ENCODE measurements around the gene DNAH8. TPM values are rescaled to one million over a fixed set of nuclear protein-coding genes. Genes with fewer than 3 reads are reported as not detected.

Gene DNAH8
- polyA plus RNA-seq, 3 donors = 0.28 to 0.47 (median 0.39) TPM

DNA sequence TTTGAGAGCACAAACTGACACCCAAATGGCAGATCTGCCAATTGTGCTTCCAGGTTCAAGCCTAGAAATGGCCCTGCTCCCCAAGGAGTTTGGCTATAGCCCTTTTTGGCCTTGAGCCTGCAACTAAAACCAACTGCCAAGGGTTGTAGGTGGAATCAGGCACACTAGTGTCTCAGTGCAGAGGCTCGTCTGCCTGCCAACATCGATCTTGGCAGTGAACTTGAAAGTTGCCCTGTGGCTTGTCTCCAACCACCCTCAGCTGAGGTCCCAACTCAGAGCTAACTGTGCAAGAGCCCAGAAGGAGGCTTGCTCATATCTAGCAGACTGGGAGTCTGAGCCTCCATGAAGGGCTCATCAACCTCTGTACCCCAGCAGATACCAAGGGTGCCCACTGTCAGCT, 240.8 kb downstream of the DNAH8 start:
- DNase-seq (ENCODE audit: low read depth in 3 of 3, low spot score in 2 of 3) = no peak

DNA sequence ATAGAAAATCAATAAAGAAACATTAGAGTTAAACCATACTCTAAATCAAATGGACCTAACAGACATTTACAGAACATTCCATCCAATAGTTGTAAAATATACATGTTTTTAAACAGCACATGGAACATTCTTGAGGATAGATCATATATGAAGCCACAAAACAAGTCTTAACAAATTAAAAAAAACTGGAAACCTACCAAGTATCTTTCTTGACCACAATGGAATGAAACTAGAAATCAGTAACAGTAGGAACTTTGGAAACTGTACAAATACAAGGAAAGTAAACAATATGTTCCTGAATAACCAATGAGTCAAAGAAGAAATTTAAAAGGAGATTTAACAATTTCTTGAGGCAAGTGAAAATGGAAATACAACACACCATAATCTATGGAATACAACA, 242.3 kb downstream of the DNAH8 start:
- DNase-seq (ENCODE audit: low read depth in 3 of 3, low spot score in 2 of 3) = no peak

DNA sequence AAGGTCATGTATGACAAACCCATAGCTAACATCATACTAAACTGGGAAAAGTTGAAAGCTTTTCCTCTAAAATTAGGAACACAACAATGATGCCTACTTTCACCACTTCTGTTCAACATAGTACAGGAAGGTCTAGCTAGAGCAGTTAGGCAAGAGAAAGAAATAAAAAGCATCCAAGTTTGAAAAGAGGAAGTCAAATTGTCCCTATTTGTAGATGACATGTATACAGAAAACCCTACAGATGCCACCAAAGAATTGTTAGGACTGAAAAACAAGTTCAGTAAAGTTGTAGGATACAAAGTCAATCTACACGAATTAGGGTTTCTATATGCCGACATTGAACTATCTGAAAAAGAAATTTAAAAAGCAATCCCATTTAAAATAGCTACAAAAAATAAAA, 244.0 kb downstream of the DNAH8 start:
- no peak for DNase-seq (ENCODE audit: low read depth in 3 of 3, low spot score in 2 of 3)

DNA sequence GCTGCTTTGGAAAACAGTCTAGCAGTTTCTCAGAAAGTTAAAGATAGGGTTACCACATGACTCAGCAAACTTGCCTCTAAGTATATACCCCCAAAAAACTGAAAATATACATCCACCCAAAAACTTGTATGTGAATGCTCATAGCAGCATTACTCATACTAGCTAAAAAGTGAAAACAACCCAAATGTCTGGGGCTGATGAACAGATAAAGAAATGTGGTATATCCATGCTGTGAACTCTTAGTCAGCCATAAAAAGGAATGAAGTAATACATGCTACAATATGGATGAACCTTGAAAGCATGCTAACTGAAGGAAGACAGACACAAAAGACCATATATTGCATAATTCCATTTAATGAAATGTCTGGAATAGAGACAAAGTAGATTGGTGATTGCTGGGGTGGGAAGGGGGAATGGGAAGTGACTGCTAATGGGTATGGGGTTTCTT, 253.6 kb downstream of the DNAH8 start:
- DNase-seq (ENCODE audit: low read depth in 3 of 3, low spot score in 2 of 3) = no peak

DNA sequence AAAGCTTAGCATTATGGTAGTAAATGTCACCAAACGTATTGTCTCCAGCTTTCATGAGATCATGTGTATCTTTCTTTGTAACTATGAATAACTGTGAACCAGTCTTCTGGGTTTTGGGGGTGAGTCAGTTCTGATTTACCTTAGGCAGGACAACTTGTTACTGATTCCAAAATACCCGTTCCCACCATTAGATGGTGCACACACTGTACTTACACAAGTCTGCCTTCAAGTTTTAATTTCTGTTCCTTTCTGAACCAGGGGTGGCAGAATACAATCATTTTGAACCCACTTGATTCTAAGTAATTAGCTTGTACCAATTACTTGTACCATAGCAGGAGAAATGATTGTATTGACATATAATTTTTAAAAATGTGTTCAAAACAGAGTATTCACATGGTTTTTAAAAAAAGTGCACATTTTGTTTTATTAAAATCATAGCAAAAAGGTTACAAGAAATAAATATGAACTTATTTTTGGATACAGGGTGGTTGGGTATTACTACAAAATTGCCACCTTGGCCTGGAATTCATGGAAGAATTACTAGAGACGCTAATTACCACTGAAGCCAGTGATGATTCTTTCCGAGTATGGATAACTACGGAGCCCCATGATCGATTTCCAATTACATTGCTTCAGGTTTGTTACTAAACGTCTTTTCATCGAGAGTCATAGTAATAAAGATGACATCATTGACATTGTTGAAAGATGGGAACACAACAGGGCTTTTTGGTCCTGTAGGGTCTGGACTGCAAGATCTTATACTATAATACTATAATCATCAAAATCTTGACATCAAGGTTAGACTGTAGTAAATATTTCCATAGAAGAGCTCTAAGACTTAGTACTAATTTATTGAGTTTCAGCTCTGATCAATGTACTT, 258.3 kb downstream of the DNAH8 start:
- DNase-seq (ENCODE audit: low read depth in 3 of 3, low spot score in 2 of 3) = peak; percentile 5 to 36 (median 27)

DNA sequence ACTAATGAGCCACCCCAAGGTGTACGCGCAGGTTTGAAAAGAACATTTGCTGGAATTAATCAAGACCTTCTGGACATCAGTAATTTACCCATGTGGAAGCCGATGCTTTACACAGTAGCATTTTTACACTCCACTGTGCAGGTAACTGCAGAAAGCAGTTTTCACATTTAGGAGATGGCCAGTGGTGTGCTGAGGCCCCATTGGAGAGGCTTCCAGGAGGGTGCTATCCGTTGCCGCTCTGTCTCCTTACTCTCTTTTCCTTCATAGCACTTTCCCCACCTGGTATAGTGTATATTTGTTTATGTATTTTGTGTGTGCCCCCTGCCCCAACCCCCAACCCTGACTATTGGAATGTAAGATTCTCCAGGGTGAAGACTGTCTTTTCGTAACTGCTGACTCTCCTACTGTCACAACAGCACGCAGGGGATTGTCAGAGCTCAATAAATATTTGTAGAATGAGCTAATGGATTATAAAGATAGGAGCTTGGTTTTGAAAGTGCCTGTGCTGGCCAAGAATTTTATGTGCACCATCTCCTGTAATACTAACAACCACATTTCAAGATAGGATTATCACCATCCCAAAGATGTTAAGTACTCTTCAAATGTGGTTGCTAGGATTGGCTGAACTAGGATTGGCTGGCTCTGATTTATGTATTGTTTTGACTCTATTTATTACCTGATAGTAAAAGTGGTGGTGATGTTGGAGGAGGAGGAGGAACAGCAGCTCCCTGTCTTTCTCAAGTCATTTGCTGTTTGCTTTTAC, 259.5 kb downstream of the DNAH8 start:
- no peak for DNase-seq (ENCODE audit: low read depth in 3 of 3, low spot score in 2 of 3)

DNA sequence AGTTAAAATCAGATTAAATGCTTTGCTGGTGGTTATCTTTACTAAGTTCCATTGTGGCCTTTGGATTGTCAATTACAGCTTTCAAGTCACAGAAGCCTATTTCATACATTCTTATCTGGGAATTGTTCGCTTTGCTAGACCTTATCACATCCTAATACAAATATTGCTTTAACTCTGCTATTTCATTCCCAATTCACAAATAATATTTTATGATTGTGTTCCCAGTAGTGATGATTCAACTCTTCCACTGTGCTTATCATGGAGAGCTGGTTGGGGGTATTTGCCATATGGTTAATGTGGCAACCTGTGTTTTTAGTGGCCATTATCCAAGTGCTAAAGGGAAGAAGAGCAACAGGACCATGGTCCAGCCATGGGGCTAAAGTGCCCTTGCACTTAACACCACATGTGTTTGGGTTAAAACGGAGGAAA, 260.5 kb downstream of the DNAH8 start:
- DNase-seq (ENCODE audit: low read depth in 3 of 3, low spot score in 2 of 3) = no peak

DNA sequence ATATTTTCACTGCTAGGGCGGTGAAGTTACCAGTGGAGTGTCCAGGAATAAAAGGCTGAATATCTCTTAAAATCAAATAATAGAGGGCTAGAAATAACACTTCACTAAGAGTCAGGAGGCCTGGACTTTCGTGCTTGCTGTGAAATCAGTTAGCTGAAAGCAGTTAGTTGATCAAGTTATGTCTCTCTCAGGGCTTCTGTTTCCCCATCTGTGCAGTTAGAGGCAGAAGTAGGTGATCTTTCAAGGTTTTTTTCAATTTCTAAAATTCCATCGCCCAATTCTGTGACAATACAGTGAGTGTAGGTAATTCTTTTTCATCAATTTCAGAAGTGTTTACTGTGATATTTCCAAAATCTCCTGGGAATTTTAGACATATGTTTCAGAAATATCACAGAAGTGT, 260.9 kb downstream of the DNAH8 start:
- DNase-seq (ENCODE audit: low read depth in 3 of 3, low spot score in 2 of 3) = no peak

DNA sequence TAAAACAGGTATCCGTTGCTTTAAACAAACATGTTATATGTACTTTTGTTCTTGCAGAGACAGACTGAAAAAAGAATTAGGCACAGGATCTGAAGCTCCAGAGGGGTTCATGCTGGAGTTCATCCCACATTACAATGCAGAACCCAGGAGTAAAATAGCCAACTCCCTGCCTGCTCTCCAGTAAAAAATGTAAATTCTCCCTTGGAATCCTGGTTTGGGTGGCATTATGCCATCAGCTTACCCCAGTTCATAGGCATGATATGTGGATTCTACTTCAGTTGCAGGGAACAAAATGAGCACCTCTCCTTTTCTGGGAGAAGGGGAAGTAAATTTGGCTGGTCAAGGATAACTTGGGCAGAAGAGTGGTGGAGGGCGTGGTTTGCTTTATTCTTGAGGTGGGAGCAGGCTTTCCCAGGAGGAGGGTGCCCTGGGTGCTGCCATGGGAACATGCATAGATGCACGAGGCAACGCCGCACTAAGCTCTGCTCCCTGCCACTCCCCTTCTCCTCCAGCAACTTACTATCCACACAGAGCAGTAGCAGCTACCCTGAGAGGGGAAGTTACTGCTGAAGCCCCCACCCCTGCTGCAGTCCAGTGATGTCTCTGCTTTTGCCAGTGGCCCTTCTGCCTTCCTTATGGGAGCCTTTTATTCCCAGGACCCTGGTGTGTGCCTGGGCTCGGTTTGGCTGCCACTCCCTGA, 261.8 kb downstream of the DNAH8 start:
- no peak for DNase-seq (ENCODE audit: low read depth in 3 of 3, low spot score in 2 of 3)

DNA sequence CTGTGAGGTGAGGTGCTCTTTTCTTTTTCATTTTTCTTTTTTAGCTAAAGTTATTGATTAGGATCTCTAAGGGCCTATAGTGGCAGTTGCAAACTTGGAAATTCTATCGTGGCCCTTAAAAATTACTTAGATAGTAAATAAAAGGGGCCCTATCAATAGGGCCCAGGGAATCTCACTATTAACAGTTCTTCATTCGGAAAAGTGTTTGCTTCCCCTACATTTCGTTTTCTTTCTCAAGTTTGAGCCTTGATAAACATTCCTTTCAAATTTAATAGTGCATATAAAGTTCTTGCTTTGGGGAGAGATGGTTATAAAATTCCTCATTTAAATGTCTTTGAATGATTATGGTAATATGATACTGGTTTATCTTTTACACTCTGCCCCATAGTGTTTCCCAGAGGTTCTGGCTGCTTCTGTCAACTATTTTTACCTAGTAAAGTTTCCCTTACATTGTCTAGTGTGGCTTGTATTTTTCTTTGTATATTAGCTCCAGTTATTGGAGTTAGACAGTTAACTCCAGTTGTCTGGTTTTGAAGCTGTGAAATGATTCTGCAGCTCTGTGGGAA, 263.1 kb downstream of the DNAH8 start:
- DNase-seq (ENCODE audit: low read depth in 3 of 3, low spot score in 2 of 3) = no peak

DNA sequence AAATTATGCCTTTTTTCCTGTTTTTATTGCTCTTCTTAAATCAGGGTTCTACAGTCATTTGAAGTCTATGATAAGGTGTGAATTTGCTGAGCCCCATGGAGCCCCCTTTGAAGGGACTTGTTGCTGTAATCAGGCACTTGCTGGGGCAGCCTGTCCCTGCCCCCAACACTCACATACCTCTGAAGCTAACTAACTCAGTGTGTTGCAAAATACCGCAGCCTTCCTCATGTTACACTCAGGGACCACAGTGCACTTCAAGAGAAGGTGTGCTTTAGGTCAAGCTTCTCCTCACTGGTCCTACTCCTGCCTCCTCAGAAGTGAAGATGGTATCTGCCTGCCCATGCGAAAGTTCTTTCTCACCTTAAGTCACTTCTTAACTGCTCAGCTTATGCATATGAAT, 267.4 kb downstream of the DNAH8 start:
- no peak for DNase-seq (ENCODE audit: low read depth in 3 of 3, low spot score in 2 of 3)

DNA sequence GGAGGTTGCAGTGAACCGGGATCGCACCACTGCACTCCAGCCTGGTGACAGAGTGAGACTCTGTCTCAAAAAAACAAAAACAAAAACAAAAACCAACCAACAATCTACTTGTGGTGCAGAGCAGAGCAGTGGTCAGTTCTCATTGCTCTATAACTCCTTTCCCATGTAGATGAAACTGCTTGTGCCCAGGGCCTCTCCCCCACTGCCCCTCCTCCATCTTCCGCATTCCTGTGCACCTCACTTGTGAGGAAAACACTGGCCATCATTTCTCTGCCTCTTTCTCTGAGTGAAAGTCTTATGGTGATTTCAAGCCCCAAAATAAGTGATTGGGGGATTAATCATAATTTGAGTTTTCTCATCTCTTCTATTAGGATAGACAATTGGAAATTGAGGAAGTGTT, 269.6 kb downstream of the DNAH8 start:
- no peak for DNase-seq (ENCODE audit: low read depth in 3 of 3, low spot score in 2 of 3)

DNA sequence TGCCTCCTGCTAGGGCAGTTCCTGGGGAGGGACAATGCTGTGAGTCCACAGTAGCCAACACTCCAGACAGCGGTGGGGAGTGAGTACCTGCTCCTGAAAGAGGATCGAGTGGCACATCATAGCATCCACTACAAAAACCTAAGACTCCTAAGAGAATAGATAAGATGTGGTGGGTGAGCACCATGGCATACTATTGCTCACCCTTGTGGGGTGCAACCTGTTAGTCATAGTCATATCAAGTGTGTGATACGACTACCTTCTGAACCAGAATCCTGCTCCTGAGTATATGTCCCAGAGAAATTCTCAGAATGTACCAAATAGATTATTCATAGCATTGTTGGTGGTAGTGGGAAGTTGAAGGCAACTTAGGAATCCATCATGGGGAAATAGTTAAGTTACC, 270.7 kb downstream of the DNAH8 start:
- no peak for DNase-seq (ENCODE audit: low read depth in 3 of 3, low spot score in 2 of 3)

DNA sequence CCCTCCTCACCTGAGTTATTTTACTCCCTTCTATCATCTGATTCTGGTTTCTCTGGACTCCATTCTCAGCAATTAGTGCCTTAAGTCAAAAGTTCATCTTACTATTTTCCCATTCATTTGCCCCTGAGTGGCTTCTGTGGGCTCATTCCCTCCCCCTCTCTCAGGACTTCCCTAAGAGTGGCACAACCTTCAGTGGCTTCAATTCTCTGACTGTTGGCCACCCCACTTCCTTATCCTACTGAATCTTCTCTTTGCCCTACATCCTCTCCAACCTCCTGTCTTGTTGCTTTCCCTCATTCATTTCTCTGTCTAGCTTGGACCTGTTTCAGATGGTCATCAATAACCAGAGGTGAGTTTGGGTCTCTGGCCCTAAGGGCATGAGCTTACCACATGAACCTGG, 272.4 kb downstream of the DNAH8 start:
- DNase-seq (ENCODE audit: low read depth in 3 of 3, low spot score in 2 of 3) = no peak

DNA sequence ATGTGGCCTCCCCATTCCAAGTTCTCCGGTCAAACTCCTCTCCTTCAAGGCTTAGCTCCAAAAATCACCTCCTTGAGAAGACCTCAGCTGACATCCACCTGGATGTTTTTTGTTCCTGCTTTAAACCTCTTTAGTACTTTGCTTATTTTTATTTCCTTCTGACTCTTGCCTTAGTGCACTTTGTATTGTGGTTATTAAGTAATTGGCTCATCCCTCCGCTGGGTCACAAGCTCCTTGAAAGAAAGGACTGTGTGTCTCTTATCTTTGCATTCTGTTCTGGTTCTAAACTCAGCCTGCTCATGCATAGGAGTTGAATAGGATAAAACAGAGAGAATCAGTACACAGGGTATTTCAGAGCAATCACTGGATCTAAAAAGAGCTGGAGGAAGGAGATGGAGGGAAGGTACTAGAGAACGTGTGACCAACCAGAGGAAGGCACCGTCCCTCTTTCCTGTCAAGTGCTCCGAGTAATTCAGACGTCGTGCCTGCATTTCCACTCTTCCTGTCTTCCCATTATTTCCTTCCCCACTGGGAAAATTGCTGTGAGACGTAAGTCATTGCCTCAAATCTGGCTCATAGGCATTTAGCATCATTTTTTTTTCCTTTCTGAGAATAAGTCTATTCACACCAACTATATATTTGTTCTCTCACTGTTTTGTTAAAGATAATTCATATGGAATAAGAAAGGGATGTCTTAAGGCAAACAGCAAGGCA, 273.8 kb downstream of the DNAH8 start:
- no peak for DNase-seq (ENCODE audit: low read depth in 3 of 3, low spot score in 2 of 3)

DNA sequence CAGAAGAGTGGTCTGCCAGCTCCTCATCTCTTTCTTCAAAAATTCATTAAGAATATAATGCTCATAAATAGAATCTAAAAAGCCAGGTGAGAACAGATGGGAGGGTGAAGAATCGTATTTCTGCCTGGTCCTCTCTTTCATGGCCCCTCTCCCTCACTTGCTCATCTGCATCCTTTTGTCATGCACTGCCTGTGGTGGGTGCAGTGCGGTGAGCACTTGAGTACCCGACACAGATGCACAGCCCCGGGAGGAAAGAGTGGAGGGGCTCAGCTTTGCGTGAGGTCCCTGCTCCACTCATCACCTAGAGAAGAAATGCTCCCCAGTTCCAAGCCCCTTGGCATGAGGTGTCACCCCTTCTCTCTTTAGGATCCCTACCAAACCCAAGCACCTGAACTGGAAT, 275.4 kb downstream of the DNAH8 start:
- DNase-seq (ENCODE audit: low read depth in 3 of 3, low spot score in 2 of 3) = no peak

DNA sequence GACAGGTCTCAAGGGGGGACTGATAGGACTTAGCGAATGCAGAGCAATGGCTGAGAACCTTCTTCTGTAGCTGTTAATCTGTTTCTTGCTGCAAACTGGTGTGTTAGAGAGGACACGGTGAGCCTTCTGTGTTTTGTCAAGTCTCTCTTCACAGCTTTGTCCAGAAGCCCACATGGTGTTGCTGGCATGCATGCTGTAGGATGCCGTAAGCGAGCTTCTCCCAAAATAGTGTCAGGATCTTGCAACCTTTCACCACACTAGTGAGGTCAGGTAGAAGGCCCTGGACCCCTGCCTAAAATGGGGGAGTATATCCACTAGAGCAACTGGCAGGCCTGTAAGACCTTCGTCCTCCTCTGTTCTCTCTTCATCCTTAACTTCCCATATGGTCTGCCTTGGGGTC, 281.6 kb downstream of the DNAH8 start:
- no peak for DNase-seq (ENCODE audit: low read depth in 3 of 3, low spot score in 2 of 3)

DNA sequence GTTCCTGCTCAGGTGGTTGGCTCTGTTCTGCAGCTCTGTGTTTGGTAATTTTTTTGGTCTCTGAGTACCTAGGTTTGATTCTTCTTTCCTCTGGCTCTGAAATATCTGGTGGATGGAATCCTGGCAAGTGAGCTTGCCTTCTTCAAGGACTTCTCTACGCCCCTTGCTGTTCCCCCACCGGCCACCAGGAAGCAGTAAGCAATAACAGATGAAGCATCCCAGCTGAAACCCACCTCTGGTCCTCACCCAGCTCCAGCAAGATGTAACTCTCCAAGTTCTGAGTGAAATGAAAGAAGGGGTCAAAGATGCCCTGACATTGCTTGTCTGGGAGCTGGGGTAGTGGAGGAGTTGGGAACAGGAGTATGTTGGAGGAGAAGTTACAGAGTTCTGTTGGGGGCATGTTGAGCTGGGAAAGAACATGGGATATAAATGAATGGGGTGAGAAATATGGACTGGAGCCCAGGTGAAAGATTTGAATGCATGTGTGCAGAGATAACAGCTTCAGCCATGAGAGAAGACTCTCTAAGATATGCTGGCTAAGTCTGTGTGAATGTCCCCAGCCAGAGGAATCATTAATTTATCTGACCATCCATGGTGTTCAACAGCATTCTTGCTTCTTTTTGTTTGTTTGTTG, 282.1 kb downstream of the DNAH8 start:
- DNase-seq (ENCODE audit: low read depth in 3 of 3, low spot score in 2 of 3) = peak; percentile 5 to 10 (median 9)

DNA sequence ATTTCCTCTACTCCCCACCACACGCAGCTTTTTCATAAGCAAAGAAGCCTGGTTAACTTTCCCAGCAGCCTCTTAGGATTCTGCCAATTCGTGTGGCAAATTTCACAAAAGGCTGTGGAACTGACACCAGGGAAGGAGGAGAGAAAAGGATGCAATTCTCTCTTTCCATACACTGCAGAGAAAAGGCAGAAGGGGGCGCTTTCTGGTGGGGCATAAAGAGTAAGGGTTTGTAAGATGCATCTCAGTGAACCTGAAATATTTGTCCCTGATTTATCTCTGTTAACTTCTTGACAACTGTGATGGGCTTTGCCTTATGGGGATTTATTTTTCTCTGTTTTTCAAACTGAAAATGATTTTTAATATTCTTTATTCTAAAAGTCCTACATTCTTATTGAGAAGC, 288.0 kb downstream of the DNAH8 start:
- no peak for DNase-seq (ENCODE audit: low read depth in 3 of 3, low spot score in 2 of 3)

DNA sequence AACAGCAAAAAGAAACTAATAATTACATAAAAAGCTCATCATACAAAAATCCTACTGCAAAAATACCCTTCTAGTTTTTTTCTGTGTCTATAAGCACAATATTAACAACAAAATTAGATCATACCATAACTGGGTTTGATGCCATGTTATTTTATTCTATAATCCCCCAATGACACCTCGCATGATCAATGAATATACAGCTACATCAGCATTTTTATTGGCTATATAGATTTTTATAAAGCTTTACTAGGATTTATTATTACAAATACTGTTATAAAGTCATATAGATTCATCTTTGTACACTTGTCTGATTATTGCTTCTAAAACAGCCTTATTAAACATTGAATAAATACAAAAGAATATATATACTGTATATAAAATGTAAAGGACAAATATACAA, 288.4 kb downstream of the DNAH8 start:
- no peak for DNase-seq (ENCODE audit: low read depth in 3 of 3, low spot score in 2 of 3)

Measured in right renal cortex interstitium (tissue), 3 donors.